PFSK-1 (cell line): ENCODE measurements around the gene ARHGAP6.

Source experiments
- FOXP2 ChIP-seq: optimal IDR thresholded peaks from 2 replicates; pipeline ENCODE3; 2011; ENCODE audit warnings: borderline replicate concordance, control low read depth, inconsistent platforms; ENCODE audit not compliant: insufficient read depth; ENCODE audit errors: extremely low read length, extremely low read depth
- POLR2AphosphoS5 ChIP-seq: IDR thresholded peaks from 2 replicates; pipeline ENCODE4 v1.6.1; 2012; ENCODE audit warnings: low read depth, mild to moderate bottlenecking, control low read depth, low read length, moderate library complexity
- REST ChIP-seq, 2 experiments: IDR thresholded peaks; 2 replicates each; pipeline versions ENCODE4 v1.6.1 to v1.8.0; 2011 to 2012; ENCODE audit warnings: low read depth in 2 of 2, low read length in 2 of 2, control low read depth in 1 of 2, inconsistent platforms in 1 of 2, mild to moderate bottlenecking in 1 of 2, moderate library complexity in 1 of 2; ENCODE audit not compliant: insufficient read depth in 1 of 2
- SIN3A ChIP-seq: IDR thresholded peaks from 2 replicates; pipeline ENCODE4 v1.6.1; 2012; ENCODE audit warnings: mild to moderate bottlenecking, low read length, moderate library complexity, borderline replicate concordance; ENCODE audit not compliant: insufficient read depth
- TAF1 ChIP-seq: IDR thresholded peaks from 2 replicates; pipeline ENCODE4 v1.6.1; 2012; ENCODE audit warnings: low read length, control low read depth, borderline replicate concordance; ENCODE audit not compliant: insufficient read depth

Gene ARHGAP6

DNA sequence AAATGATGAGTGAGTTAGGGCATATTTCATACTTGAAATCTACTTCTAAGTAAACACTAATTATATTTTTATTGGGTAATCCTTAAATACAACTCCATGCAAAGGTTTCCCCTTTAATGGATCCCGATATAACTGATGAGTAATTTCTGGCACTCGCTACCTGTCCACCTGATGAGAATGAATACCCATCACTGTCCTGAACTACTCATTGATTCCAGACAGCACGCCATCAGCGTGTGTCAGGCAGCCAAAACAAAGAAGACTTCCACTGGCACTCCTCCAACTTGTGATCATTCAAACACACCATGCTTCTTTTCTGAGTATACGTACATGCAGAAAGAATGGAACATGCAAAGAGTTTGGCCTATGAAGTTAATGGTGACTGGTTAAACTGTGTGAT lies 485.1 kb downstream of the ARHGAP6 start:
- TF ChIP-seq SIN3A (no peak), FOXP2 (no peak), POLR2AphosphoS5 (no peak), REST (IDR thresholded peaks at IDR 0.05; ENCODE audit: insufficient read depth in 1 of 2, low read depth in 2 of 2, low read length in 2 of 2) (no peak), TAF1 (no peak)

- TF ChIP-seq REST (IDR thresholded peaks at IDR 0.05; ENCODE audit: insufficient read depth in 1 of 2, low read depth in 2 of 2, low read length in 2 of 2): no peak
- no peak for TF ChIP-seq SIN3A
Measured at GRCh38 chrX:11172415-11172814, 493.3 kb downstream of the ARHGAP6 start.

GRCh38 chrX:11171956-11172355 lies 493.8 kb downstream of the ARHGAP6 start:
- TF ChIP-seq FOXP2: no peak
- no peak for TF ChIP-seq POLR2AphosphoS5
- TF ChIP-seq REST (IDR thresholded peaks at IDR 0.05; ENCODE audit: insufficient read depth in 1 of 2, low read depth in 2 of 2, low read length in 2 of 2): no peak
- no peak for TF ChIP-seq SIN3A
- no peak for TF ChIP-seq TAF1

DNA sequence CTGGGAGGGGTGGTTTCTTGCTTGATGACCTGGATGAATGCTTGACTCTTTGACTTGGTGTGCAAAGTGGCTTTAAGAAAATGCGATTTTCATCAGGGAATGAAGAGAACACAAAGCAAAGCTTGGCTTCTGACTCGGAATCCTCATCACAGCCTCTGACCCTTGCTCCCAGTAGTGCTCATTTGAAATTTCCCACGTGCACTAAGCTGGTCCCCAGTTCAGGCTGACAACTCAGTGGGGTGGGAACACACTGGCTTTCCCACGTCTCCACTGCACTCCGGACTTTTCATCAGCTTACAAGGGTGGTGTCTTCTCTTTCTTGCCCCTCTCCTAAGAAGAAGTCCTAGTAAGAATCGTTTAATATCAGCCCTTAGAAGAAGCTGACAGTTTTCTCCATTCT lies 501.3 kb downstream of the ARHGAP6 start:
- TF ChIP-seq TAF1 (no peak), POLR2AphosphoS5 (no peak), REST (IDR thresholded peaks at IDR 0.05; ENCODE audit: insufficient read depth in 1 of 2, low read depth in 2 of 2, low read length in 2 of 2) (no peak), FOXP2 (no peak), SIN3A (no peak)

- no peak for TF ChIP-seq REST (IDR thresholded peaks at IDR 0.05; ENCODE audit: insufficient read depth in 1 of 2, low read depth in 2 of 2, low read length in 2 of 2)
- no peak for TF ChIP-seq POLR2AphosphoS5
- TF ChIP-seq TAF1: no peak
- no peak for TF ChIP-seq FOXP2
- no peak for TF ChIP-seq SIN3A
Measured at GRCh38 chrX:11159149-11159548, 506.6 kb downstream of the ARHGAP6 start.
